NCI-H2171 treated with DMSO at 0.1 percent for 48 hours (cell line): ENCODE results near the gene TSPAN3.

Experiments
- DNase-seq: peaks from one replicate; lab custom pipeline; 2025; lab: John Stamatoyannopoulos, UW

Gene TSPAN3

DNA sequence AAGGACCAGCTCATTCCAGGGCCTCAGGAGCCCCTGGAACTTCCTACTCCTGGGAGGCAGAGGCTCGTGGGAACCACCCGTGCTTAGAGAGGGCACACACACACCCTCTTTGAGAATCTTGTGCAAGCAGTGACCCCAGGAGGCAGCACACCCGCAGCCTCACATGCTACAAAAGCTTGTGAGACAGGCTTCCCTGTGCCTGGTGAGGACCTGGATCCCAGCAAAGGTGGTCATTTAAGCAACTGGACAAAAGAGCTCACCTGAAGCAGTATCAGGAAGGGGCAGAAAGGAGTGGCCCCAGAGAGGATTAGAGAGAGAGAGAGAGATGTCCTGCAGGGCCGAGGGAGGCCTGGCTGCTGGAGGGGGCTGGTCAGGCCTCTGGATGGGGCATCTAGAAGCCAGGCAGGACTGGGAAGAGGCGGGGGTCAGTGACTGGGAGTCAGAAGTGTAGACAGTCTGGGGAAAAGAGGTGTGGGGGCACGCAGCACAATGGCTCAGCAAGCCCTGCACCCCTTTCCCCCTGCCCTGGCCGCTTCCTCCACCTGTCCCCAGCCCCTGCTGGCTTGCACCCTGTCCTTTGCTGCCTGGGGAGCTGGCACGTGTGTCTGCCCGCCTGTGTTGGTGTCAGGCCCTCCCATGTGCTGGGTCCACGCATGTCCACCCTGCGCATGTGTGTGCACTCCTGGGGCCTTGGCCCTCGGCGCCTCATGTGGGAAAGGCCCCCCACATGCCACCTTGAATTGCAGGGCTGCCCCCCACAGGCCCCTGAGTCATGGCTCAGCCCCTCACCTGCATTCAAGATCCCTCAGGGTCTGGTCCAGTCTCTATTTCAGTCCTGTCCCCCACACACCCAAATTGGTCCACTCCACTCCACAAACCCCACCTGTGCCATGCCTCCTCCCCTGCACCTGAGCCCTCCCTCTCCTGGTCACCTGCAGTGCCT is 36.9 kb downstream of the TSPAN3 start:
- DNase-seq = no peak

DNA sequence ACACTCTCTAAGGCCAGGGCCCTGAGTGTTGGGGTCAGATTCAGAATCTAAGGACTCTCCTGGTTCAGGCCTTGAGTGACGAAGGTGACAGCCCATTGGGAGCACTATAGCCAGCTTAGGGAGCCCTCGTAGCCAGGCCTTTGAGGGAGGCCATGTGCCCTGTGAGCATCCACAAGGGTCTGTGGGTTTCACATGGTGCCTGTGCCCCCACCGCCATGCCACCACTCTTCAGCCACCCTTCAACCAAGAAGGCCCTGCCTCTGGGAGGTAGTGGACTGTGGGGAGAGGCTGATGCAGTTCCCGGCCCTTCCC is 37.5 kb downstream of the TSPAN3 start:
- DNase-seq = no peak

DNA sequence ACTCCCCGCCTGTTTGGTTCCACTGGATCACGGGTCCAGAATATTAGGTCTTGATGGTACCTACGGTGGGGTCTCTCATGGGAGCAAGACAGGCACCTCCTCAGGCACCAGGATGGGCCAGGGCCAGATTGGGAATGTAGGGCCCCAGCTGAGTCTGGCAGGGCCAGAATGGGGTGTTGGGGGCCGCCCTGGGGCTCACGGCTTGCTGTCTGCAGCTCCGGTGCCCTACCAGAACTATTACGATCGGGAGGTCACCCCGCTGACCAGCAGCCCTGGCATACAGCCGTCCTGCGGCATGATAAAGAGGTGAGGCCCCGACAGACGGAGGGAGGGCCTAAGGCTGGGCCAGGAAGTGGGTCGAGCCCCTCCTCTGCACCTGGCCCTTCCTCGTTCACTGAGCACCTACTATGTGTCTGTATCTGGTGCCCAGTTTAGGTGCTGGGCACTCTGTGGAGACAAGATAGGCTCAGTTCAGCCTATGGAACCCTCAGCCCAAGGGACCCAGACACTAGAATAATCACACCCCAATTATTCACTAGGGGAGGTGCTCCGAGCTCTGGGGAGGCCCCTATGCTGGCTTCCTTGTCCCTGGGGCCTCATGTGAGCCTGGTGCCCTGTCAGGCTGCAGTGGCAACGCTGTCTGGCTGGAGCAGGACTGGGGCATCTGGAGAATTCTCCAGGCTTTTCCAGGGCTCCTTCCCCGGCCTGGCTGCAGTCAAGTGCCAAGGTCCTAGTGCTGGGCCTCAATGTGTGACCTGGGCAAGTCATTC is 38.1 kb downstream of the TSPAN3 start:
- DNase-seq = no peak

DNA sequence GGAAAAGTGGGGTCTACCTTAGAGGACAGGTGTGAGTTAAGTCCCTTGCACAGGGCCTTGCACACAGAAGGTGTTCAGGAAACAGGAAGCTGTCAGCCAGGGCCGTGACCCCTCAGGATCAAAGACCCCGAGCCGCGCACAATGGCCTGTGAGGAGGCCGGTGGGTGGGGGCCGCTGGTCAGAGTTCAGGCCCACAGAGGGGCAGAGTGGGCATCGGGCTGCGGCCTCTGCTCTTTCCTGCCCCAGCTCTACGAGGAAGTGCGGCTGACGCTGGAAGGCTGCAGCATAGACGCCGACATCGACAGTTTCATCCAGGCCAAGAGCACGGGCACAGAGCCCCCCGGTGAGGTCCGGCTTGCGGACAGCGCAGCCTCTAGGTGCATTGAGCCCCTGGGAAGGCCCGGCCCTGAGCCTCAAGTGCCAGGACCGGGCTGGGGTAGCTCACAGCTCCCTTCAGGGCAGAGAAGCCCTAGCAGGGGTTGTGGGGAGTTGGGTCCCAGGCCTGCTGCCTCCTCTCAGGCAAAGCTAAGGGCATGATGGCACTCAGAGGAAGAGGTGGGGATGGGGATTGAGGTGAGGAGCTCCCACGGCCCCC is 38.8 kb downstream of the TSPAN3 start:
- no peak for DNase-seq

DNA sequence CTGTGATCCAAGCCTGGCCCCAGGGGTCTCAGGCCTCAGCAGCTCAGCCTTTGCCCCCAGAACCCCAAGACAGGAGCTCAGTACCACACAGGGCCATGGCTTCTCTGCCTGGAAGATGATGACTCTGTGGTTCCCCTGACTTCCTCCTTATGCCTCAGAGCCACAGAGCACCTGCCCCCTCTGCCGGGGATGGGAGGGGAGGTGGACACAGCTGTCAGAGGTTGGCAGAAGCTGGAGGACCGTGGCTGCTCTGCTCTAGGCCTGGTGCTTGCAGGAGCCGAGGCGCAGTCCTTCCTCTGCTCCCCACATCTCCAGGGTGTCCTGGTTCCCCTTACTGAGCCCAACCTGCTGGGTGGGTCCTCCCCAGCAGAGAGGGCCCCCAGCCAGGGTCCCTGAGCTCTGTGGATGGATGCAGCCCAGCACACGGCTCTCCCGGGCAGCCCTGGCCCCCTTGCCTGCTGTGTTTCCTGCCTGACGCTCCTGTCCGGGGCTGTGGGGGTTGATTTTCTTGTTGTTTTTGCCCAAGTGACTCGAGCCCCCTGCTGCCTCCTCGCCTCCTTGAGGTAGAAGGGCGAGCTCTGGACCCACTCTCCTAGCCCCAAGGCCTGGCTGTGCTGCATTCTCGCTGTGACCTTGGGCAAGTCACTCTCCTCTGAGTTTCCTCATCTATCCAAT is 39.4 kb downstream of the TSPAN3 start:
- peak; percentile 79 for DNase-seq

DNA sequence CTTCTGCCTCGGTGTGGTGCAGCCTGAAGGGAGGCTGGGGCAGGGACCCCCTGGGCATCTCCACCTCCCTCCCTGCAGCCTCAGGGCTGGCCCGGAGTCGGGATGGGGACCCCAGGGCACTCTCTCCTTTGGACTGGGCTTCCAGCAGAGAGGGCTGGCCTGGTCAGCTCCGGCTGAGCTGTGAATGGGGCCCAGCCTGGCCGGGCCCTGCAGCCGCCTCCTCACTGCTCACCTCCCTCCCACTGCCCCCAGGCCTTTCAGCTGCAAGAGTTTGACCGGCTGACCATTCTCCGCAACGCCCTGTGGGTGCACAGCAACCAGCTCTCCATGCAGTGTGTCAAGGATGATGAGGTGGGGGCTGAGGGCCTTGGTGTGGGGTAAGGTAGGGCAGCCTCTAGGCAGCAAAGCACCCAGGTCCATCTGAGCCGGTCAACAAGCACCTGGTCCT is 40.0 kb downstream of the TSPAN3 start:
- DNase-seq = no peak

DNA sequence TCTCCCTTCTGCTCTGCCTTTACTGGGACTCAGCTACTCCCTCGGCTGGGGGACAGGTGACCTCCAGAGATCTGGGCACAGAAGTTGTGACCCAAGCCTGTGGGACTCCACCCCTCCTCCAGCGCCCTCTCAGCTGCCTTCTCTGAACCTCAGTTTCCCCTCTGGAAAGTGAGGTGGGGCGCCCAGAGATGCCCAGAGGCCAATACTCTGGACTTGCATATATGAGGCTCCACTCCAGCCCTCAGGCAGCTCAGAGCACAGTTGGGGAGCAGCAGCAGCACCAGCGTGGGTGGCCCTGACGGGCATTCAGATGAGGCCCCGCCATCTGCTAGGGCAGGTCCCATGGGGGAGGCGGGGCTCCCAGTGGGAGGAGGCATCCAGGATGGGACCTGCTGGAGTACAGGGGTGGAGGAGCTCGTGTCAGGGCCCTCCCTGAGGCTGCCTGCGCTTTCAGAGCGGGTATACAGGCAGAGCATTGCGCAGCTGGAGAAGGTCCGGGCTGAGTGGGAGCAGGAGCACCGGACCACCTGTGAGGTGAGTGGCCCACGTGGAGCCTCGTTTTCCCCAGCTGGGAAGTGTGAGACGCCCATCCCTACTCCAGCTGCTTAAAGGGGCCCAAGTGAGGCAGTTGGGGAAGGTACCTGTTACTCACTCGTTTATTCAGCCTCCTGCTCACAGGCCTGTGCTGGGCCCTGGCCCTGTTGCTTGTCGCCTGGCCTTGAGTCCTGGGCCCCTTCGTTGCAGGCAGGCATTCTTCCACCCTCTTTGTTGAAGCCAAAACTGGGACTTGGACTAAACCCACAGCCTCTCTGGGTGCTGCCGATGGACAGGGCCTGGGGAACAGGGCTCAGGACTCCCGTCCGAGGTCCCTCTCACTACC is 40.6 kb downstream of the TSPAN3 start:
- DNase-seq = peak; percentile 94

DNA sequence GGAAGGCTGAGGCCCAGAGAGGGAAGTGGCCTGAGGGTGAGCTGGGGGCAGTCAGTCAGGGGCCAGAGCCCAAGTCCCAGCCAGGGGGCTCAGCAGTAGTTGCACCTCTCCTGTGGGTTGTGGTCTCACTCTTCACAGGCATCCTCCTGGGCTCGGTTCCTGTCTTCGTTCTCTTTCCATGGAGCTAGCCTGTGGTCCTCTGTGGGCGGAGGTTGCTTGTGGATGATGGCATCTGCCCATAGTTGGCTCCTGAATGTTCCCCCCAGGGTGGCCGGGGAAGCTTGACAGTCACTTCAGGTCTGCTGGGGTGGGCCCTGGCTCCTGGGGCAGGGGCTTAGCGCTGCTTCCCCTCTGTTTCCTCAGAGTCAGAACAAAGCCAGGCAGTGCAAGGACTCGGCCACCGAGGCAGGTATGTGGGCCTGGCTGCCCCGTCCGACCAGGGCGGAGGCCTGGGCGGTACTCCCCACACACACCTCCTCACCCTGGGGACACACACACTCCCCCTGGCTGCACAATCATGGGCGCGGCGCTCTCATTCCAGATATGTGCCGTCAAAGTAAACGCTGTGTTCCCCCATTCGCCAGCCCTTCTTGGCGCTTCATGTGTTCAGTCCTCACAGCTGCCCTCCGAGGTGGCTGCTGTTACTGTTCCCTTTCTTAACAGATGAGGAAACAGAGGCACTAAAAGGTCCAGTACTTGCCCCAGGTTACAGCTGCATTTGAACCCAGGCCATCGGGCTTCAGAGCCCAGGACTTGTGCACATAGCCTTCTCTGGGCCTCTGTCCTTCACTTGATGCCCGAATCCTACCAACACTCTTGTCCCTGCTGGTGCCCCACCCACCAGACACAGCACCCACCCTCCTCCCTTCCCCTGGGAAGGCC is 41.5 kb downstream of the TSPAN3 start:
- no peak for DNase-seq

DNA sequence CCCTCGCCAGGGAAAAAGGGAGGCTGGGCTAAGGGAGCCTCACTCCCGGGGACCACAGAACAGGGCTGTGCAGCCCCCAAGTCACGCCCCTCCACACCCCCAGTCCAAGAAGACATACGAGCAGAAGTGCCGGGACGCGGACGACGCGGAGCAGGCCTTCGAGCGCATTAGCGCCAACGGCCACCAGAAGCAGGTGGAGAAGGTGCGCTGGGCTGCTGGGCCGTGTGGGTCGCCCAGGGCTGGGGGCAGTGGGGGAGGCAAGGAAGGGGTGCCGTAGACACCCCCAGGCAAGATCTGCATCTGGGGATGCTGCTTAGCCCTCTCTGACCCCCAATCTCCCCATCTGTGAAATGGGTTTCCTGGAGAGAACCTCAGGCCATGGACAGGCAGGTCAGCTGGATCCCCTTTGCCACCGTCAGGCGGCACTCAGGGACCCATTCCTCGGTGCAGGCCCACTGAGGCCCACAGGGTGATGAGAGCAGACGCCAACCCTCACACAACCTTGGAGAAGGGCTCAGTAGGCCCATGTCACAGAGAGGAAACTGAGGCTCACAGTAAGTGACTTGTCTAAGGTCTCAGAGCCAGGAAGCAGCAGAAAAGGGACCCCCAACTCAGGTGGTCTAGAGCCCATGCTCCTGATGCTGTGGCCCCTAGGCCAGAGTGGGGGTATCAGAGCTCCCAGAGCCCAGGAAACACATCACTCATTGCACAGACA is 42.3 kb downstream of the TSPAN3 start:
- DNase-seq = no peak

DNA sequence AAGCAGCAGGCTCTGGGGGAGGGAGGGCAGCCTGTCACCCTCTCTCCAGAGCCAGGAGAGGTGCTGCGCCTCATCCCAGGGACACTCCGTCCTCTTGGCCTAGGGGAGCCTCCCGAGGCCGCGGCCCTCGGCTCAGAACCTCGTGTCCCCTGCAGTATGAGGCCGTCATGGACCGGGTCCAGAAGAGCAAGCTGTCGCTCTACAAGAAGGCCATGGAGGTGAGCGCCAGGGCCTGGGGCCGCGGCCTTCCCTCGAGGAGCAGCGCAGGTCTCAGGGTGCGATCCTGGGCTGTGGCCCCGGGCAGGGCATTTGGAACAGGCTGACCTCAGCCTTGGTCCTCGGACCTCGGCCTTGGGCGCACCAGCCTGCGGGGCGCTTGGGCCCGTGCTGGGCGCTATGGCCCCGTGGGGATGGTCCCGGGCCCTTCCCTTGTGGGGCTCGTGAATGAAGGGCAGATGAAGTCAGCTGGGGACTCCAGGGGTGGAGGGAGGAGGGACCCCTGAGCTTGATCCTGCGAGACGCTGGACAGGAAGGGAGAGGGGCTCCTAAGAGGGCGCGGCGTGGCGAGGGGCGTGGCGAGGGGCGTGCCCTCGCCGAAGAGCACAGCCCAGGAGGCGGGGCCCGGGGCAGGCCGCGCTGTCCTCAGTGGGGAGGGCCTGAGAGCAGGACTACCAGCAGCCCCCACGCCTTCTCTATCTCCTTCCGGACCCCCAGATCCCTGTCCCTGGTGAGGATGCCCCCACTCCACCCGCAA is 43.0 kb downstream of the TSPAN3 start:
- DNase-seq = no peak

DNA sequence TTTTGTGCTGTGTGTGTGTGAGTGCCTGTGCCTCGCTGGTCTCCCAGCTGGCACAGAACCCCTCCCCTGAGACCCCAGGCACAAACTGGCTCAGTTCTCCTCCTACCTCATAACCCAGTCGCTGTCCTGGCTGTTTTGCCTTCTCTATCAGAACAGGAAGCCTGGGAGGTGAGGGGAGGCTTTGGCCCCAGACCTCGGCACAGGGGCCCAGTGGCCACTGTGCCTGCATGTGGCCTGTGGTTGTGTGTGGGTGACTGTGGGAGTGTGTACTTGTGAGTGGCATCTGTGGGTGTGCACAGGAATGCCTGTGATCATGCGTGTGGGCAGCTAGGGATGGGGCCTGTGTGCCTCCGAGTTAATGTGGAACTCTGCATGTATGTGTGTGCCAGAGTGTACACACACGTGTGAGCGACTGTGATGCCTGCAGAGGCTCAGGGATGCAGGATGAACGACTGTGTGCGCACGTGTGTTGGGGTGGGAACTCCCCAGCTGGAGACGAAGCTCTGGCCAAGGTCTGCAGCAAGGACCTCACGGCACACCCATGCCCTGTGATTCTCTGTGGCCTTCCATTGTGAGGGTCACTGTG is 43.7 kb downstream of the TSPAN3 start:
- no peak for DNase-seq

DNA sequence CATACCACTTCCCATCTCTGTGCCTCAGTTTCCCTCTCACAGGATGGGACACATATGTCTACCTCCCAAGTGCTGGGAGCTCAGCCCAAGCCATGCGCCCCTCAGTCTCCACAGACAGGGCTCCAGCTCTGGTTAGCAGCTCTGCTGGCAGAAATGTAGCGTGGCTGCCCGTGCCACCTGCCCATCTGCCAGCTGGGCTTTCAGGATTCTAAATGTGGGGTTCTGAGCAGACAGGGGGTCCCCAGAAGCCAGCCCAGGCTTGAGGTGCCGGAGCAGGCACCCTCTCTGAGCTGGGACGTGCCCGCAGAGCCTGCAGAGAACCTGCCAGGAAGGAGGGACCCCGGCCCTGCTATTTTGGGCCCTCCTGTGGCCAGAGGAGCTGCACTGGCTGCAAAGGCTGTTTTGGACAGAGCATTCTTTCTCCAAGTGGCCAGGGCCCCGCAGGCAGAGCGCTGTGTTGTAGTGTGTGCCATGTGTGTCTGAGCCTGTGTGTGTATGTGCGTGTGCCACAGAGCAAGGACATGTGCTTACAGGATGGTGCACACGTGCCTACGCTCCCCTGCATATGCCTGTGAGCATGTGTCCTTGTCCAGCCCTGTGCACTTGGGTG is 44.3 kb downstream of the TSPAN3 start:
- DNase-seq = no peak

DNA sequence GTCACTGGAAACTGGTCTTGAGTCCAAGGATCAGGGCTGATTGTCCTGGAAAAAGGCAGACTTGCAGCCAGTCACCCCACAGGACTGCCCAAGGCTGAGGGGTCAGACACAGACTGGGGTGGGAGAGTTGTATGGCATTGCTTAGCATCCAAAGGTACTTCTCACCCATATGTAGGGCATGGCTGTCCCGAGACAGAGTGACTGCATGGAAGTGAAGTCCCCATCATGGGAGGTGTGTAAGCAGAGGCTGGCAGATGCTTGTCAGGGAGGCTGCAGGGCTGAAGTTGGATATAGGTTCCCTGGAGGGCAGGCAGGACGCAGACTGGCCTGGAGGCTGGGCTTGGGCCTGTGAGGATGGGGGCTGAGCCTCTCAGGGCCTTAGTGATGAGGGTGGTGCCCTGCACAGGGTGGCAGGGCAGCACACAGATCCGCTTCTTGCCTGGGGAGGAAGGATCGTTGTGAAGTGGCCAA is 44.9 kb downstream of the TSPAN3 start:
- DNase-seq = no peak

DNA sequence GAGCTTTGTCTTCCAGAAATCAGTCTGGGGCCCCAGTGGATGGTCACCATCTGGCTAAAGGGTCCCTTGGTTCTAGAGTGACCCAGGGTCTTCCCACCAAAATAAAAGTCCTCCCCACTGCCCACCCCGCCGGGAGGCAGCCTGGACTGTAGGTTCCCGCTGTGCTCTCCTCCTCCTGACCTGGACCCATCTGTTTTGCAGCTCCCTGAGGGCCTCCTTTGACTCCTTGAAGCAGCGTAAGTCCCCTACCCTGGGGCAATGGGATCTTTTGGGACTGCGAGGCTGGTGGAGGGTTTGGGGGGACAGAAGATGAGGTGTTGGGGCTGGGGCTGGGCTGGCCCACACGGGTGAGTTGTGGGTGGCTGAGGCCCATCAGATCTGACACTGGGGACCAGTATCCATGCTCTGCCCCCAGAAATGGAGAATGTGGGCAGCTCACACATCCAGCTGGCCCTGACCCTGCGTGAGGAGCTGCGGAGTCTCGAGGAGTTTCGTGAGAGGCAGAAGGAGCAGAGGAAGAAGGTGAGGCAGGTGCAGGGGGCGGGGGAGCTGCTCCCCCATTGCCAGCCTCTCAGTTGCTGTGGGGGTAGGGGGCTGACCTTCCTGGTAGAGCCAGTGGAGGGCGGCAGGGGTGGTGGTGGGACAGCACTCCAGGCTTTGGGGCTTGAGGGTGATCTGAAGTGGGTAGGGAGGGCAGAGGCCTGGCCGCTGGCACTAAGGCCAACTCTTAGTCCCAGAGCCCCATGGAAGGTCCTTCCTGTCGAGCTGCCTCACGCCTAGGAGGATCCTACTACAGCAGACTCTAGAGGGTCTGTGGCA is 45.6 kb downstream of the TSPAN3 start:
- peak; percentile 76 for DNase-seq

DNA sequence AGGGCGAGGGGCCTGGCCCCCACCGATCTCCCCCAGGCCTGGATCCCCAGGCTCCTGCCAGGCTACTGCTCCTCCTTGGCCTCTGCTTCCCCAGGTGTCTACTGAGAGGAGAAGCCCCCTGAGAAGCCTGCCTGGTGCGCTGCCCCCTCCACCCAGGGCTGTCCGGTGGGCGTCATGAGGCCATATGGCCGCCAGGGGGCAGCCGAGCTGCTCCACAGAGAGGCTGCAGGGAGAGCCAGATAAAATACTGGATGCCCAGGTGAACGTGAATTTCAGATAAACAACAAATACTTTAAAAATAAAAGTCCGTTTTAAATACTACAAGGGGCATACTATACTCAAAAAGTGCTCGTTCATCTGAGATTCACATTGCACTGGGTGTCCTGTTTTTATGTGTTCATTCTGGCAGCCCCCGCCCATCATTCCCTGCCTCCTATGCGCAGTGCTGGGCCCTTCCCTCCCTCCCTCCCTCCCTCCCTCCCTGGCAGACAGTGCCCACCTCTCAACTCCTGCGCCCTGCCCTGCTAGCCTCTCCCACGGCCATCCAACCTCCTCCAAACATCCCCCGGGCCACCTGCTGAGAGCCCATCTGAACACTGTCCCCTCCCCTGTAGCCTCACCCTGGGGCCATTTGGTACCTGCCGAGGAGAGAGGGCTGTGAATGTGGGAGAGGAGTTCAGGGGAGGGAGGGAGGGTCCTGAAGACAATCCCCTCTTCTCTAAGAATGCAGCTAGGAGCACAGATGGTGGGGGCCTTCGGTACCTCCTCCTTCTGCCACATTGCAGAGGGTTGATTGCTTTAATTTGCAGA is 46.4 kb downstream of the TSPAN3 start:
- DNase-seq = peak; percentile 76
